OCI-LY3 (cell line): Measurements from ENCODE around the gene MACF1.

ENCODE experiments used
- EZH2phosphoT487 ChIP-seq: fragments of 200-600 bp; shearing (Covaris generic); IDR thresholded peaks from 2 replicates; pipeline ENCODE4 v1.6.1; 2018; ENCODE audit warnings: antibody characterized with exemption, mixed run types, low read depth
- TF ChIP-seq, protein P1 (sequence below): fragments of 200-600, 300-600 bp; sonication (generic); IDR thresholded peaks from 2 replicates; pipeline ENCODE4 v1.5.1; 2014; ENCODE audit warnings: antibody characterized with exemption, low read length, low read depth

DNA sequence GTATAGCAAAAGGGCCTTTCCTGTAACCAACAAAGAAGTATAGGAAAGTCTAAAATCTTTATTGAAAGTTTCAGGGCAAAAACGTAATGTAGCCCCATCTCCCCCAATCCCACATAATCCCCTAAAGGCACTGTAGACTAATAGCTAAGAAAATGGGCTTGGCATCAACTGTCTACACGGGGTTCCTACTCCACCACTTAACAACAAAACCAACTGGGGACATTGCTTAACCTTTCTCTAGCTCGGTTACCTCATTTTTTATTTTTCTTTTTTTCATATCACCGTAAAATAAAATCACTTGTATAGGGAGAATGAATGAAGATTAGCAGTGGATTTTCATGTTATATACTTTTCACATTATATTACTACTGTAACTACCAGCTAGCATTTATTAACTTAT lies 12.3 kb downstream of the MACF1 start:
- TF ChIP-seq, protein P1, sequence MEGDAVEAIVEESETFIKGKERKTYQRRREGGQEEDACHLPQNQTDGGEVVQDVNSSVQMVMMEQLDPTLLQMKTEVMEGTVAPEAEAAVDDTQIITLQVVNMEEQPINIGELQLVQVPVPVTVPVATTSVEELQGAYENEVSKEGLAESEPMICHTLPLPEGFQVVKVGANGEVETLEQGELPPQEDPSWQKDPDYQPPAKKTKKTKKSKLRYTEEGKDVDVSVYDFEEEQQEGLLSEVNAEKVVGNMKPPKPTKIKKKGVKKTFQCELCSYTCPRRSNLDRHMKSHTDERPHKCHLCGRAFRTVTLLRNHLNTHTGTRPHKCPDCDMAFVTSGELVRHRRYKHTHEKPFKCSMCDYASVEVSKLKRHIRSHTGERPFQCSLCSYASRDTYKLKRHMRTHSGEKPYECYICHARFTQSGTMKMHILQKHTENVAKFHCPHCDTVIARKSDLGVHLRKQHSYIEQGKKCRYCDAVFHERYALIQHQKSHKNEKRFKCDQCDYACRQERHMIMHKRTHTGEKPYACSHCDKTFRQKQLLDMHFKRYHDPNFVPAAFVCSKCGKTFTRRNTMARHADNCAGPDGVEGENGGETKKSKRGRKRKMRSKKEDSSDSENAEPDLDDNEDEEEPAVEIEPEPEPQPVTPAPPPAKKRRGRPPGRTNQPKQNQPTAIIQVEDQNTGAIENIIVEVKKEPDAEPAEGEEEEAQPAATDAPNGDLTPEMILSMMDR = no peak
- TF ChIP-seq EZH2phosphoT487 = no peak
